Fibroblast of lung (primary cell): ENCODE data around the gene GGACT. TPM values are rescaled to one million over a fixed set of nuclear protein-coding genes. Genes with fewer than 3 reads are reported as not detected.

Source experiments
- DNase-seq, 2 donors: peaks; one replicate each; pipeline versions ENCODE4 v3.0.0 to v3.0.0-alpha.2; 2010; ENCODE audit warnings: low read depth in 2 of 2
- H2AFZ ChIP-seq: 2 replicates; pipeline ENCODE4 v1.5.1; 2012; ENCODE audit warnings: low read length, control low read depth, inconsistent platforms
- H3K27ac ChIP-seq: 2 replicates; pipeline ENCODE4 v1.5.1; 2011; ENCODE audit warnings: low read length, control low read depth; ENCODE audit not compliant: insufficient read depth
- H3K27me3 ChIP-seq: 2 replicates; pipeline ENCODE4 v1.5.1; 2011; ENCODE audit warnings: mild to moderate bottlenecking, low read length; ENCODE audit not compliant: control insufficient read depth, insufficient read depth
- H3K36me3 ChIP-seq: 2 replicates; pipeline ENCODE4 v1.5.1; 2011; ENCODE audit warnings: low read length; ENCODE audit not compliant: control insufficient read depth, insufficient read depth
- H3K4me1 ChIP-seq: 2 replicates; pipeline ENCODE4 v1.5.1; 2011; ENCODE audit warnings: low read length; ENCODE audit not compliant: control insufficient read depth, insufficient read depth; ENCODE audit errors: extremely low read depth
- H3K4me2 ChIP-seq: 2 replicates; pipeline ENCODE4 v1.5.1; 2011; ENCODE audit warnings: low read length, control low read depth; ENCODE audit not compliant: insufficient read depth; ENCODE audit errors: extremely low read depth
- H3K4me3 ChIP-seq, 4 experiments: fragments of 200-600 bp in 1 of 4; sonication (generic) in 1 of 4; replicated peaks in 1 of 4; 2 replicates each; pipeline ENCODE4 v1.5.1; 2011 to 2016; ENCODE audit warnings: low read length in 4 of 4, low read depth in 3 of 4, mild to moderate bottlenecking in 3 of 4, control low read depth in 2 of 4, inconsistent platforms in 1 of 4, mixed read lengths in 1 of 4; ENCODE audit not compliant: insufficient read depth in 1 of 4; ENCODE audit errors: control extremely low read depth in 1 of 4
- H3K79me2 ChIP-seq: 2 replicates; pipeline ENCODE4 v1.5.1; 2012; ENCODE audit warnings: mild to moderate bottlenecking, low read length, inconsistent platforms; ENCODE audit not compliant: control insufficient read depth, insufficient read depth
- H3K9ac ChIP-seq: 2 replicates; pipeline ENCODE4 v1.5.1; 2011; ENCODE audit warnings: mild to moderate bottlenecking, low read length, control low read depth; ENCODE audit not compliant: insufficient read depth
- H3K9me3 ChIP-seq: 2 replicates; pipeline ENCODE4 v1.5.1; 2012; ENCODE audit warnings: low read depth, low read length; ENCODE audit not compliant: control insufficient read depth, insufficient read depth
- H4K20me1 ChIP-seq: 2 replicates; pipeline ENCODE4 v1.5.1; 2011; ENCODE audit warnings: low read length; ENCODE audit not compliant: control insufficient read depth, insufficient read depth; ENCODE audit errors: extremely low read depth
- EZH2 ChIP-seq: IDR thresholded peaks from 2 replicates; pipeline ENCODE4 v1.5.1; 2012; ENCODE audit warnings: low read length, control low read depth, mild to moderate bottlenecking; ENCODE audit errors: missing control alignments
- polyA plus RNA-seq, 2 donors: library from polyadenylated mRNA; depleted of rRNA in 1 of 2; stranded (reverse) in 1 of 2; unstranded in 1 of 2; fragments of >200 nt; gene quantifications; 2 replicates each; pipeline ENCODE4 v1.2.1, GENCODE V29; 2011 to 2012; ENCODE audit warnings: missing spikeins in 1 of 2
- total RNA-seq: library from RNA; depleted of rRNA; stranded (reverse); fragments of >200 nt; gene quantifications from 2 replicates; pipeline ENCODE4 v1.2.1, GENCODE V29; 2014
- TF ChIP-seq, protein P1 (sequence below), 2 donors: IDR thresholded peaks in 1 of 2; conservative IDR thresholded peaks in 1 of 2; 1 replicate in 1 of 2; 2 replicates in 1 of 2; pipeline ENCODE4 v1.5.1; 2011 to 2012; ENCODE audit warnings: low read length in 2 of 2, control low read depth in 1 of 2, inconsistent platforms in 1 of 2, low read depth in 1 of 2, mild to moderate bottlenecking in 1 of 2

GGACT gene
- total and polyA plus RNA-seq, 2 donors (not counting 1 experiment from before 2014, with no cell fraction given) = 2.6 to 6.6 TPM

- Histone ChIP-seq H3K79me2 (no peaks in the 10 kb centered on the region), H2AFZ (no peak overlapping the region)
Observed at GRCh38 chr13:100563779-100564178, 24.8 kb downstream of the GGACT start.

GRCh38 chr13:100561599-100562204, 26.9 kb downstream of the GGACT start:
- TF ChIP-seq, protein P1, sequence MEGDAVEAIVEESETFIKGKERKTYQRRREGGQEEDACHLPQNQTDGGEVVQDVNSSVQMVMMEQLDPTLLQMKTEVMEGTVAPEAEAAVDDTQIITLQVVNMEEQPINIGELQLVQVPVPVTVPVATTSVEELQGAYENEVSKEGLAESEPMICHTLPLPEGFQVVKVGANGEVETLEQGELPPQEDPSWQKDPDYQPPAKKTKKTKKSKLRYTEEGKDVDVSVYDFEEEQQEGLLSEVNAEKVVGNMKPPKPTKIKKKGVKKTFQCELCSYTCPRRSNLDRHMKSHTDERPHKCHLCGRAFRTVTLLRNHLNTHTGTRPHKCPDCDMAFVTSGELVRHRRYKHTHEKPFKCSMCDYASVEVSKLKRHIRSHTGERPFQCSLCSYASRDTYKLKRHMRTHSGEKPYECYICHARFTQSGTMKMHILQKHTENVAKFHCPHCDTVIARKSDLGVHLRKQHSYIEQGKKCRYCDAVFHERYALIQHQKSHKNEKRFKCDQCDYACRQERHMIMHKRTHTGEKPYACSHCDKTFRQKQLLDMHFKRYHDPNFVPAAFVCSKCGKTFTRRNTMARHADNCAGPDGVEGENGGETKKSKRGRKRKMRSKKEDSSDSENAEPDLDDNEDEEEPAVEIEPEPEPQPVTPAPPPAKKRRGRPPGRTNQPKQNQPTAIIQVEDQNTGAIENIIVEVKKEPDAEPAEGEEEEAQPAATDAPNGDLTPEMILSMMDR (conservative IDR thresholded peaks at IDR 0.05 in 1 of 2, IDR thresholded peaks at IDR 0.05 in 1 of 2; ENCODE audit: low read depth in 1 of 2, low read length in 2 of 2) = no peak
- no peak for TF ChIP-seq EZH2
- H3K36me3 ChIP-seq = no peaks in the 10 kb centered on the region
- H3K4me3 ChIP-seq = no peak overlapping the region
- H3K79me2 ChIP-seq = no peaks in the 10 kb centered on the region
- H4K20me1 ChIP-seq = no peaks in the 10 kb centered on the region
- H3K9me3 ChIP-seq = no peaks in the 10 kb centered on the region
- no peak overlapping the region for H2AFZ ChIP-seq
- H3K27me3 ChIP-seq = no peaks in the 10 kb centered on the region
- H3K4me2 ChIP-seq = no peak overlapping the region
- H3K27ac ChIP-seq = no peak overlapping the region
- H3K4me1 ChIP-seq = no peaks in the 10 kb centered on the region
- no peak overlapping the region for H3K9ac ChIP-seq
- DNase-seq = no peak

More at GRCh38 chr13:100563779-100564178, 24.8 kb downstream of the GGACT start:
- Histone ChIP-seq H3K4me1 (no peaks in the 10 kb centered on the region), H3K4me3 (no peak overlapping the region), H3K4me2 (no peak overlapping the region), H3K27me3 (no peaks in the 10 kb centered on the region), H3K9ac (no peak overlapping the region), H3K36me3 (no peaks in the 10 kb centered on the region), H3K9me3 (no peaks in the 10 kb centered on the region), H4K20me1 (no peaks in the 10 kb centered on the region), H3K27ac (no peak overlapping the region)
- no peak for DNase-seq
- TF ChIP-seq EZH2 = no peak
- TF ChIP-seq, protein P1 (conservative IDR thresholded peaks at IDR 0.05 in 1 of 2, IDR thresholded peaks at IDR 0.05 in 1 of 2; ENCODE audit: low read depth in 1 of 2, low read length in 2 of 2) = no peak

DNA sequence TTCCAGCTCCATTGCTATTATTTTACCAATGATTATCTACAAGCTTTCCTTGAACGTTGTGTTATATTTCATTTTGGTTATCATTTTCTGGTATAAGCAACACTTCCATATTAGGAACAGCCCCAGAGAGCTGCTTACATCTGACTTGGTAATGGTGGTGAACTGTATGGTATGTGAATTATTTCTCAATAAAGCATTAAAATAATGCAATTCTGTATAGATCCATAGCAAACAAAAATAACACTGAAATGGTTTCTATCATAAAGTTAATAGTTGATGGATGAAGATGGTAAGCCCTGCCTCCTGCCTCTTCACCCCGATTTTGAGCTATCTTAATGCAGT, 27.5 kb downstream of the GGACT start:
- Histone ChIP-seq H3K4me3 (no peak overlapping the region), H2AFZ (no peak overlapping the region), H3K27ac (no peak overlapping the region), H3K4me1 (no peaks in the 10 kb centered on the region), H3K27me3 (no peaks in the 10 kb centered on the region), H3K4me2 (no peak overlapping the region), H3K9me3 (no peaks in the 10 kb centered on the region), H3K36me3 (no peaks in the 10 kb centered on the region), H3K9ac (no peak overlapping the region), H4K20me1 (no peaks in the 10 kb centered on the region), H3K79me2 (no peaks in the 10 kb centered on the region)
- DNase-seq = no peak
- TF ChIP-seq, protein P1 (conservative IDR thresholded peaks at IDR 0.05 in 1 of 2, IDR thresholded peaks at IDR 0.05 in 1 of 2; ENCODE audit: low read depth in 1 of 2, low read length in 2 of 2) = no peak
- TF ChIP-seq EZH2 = no peak
